HCT116 (cell line): ENCODE measurements around the gene FERMT3.

Experiments used
- CEBPB ChIP-seq: IDR thresholded peaks from 2 replicates; pipeline ENCODE4 v1.6.1; 2012; ENCODE audit warnings: low read depth
- JUND ChIP-seq: IDR thresholded peaks from 2 replicates; pipeline ENCODE4 v1.6.1; 2012
- POLR2A ChIP-seq: IDR thresholded peaks from 2 replicates; pipeline ENCODE4 v1.7.0; 2011; ENCODE audit warnings: borderline replicate concordance; ENCODE audit not compliant: insufficient read depth, insufficient read length; ENCODE audit errors: extremely low read depth
- POLR2AphosphoS5 ChIP-seq: IDR thresholded peaks from 2 replicates; pipeline ENCODE4 v1.6.1; 2011; ENCODE audit warnings: mild to moderate bottlenecking, low read depth, low read length, moderate library complexity
- YY1 ChIP-seq: IDR thresholded peaks from 2 replicates; pipeline ENCODE4 v1.6.1; 2011; ENCODE audit warnings: low read length, low read depth, moderate library complexity, mild to moderate bottlenecking; ENCODE audit not compliant: insufficient replicate concordance; ENCODE audit errors: extremely low read depth

DNA sequence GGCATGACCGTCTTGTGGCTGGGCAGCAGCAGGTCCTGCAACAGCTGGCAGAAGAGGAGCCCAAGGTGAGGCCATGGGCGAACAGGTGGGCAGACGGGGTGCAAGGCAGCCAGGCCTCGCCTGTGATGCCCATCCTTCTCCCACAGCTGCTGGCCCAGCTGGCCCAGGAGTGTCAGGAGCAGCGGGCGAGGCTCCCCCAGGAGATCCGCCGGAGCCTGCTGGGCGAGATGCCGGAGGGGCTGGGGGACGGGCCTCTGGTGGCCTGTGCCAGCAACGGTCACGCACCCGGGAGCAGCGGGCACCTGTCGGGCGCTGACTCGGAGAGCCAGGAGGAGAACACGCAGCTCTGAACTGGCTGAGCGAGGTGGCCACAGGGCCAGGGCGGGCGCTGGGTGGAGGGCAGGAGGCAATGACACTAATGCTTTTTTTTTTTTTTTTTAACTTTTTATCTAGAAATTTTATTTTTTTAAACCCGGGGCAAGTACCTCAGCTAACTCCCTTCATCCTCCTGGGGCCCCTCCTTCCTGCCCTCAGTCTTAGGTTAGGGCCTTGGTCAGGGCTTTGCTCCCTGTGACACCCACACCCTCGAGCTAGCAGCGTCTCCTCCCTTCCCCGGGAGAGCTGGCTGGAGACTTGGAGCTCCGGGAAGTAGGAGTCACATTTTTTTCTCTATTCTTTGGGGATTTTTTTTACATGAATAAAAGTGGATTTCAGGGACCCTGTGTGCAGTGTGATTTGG lies 60.9 kb downstream of the FERMT3 start:
- no peak for TF ChIP-seq POLR2A
- TF ChIP-seq JUND = no peak
- no peak for TF ChIP-seq CEBPB
- TF ChIP-seq POLR2AphosphoS5 = no peak
- no peak for TF ChIP-seq YY1
